GM21825 (cell line): ENCODE results near the gene CLDN24.

Experiments used
- ATAC-seq: cut with Tn5 transposase; IDR thresholded peaks from one replicate; pipeline ENCODE4 v1.9.1; 2021; ENCODE audit warnings: mild to moderate bottlenecking, moderate library complexity; ENCODE audit not compliant: unreplicated experiment

The CLDN24 gene

GRCh38 chr4:183322326-183322725 lies at the start of gene CLDN24:
Gene CLDN24 (minus strand): TSS chr4:183322426. CDS start chr4:183322426, 0 bp downstream.
- ATAC-seq: no peak

- ATAC-seq: no peak
Observed at GRCh38 chr4:183370786-183371185, 48.6 kb upstream of the CLDN24 start.

GRCh38 chr4:183369073-183369472 lies 46.8 kb upstream of the CLDN24 start:
- ATAC-seq: no peak

- no peak for ATAC-seq
Observed at GRCh38 chr4:183366206-183366835, 44.1 kb upstream of the CLDN24 start.

DNA sequence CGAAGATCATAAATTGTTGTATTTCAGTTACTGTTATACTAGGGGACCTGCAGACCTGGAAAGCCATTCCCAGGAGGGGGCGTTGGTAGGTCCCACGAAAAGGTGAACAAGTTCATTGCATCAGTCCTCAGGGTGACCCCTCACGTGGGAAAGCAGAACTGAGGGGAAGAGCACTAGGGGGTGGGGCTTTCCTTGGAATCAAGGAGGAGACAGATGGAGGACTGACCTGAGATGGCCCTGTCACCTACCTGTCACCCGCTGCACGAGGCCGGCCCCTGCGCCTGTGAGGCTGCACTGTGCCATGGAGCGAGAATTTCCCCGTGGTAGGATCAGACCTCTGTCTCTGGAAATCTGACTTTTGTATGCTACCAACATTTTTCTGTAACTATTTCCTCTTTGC lies 41.8 kb upstream of the CLDN24 start:
- ATAC-seq: no peak

- ATAC-seq: no peak
Observed at GRCh38 chr4:183362916-183363542, 40.8 kb upstream of the CLDN24 start.

GRCh38 chr4:183362036-183362435 lies 39.8 kb upstream of the CLDN24 start:
- ATAC-seq: no peak

GRCh38 chr4:183360161-183360919 lies 38.1 kb upstream of the CLDN24 start:
- ATAC-seq: no peak

GRCh38 chr4:183358215-183358755 lies 36.1 kb upstream of the CLDN24 start:
- ATAC-seq: no peak

GRCh38 chr4:183356931-183357675 lies 34.9 kb upstream of the CLDN24 start:
- ATAC-seq: no peak

DNA sequence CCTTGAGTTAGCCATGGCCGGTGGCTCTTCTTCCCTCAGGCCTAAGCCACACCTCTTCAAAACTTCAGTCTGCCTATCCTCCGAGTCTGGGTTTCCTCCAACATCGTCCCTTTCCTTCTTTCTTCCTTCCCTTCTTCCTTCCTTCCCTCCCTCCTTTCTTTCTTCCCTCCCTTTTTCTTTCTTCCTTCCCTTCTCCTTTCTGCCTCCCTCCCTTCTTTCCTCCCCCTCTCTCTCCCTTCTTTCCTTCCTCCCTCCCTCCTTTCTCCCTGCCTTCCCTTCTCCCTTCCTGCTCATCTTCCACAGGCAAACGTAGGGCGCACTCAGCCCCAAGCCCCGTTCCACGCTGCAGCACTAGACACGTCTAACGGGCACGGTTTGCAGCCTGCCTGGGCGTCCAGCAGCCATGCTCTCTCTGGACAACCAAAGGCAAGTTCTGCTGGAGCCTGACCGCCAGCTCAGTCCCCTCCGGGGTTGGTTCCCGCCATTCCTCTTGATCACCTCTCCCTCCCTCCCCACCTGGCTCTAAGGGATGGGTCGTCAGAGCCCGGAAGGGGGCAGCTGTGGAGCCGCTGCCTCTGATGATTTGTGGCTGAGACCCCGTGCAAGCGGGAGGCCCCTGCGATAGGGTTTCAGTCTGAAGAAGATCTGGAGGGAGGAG lies 34.1 kb upstream of the CLDN24 start:
- no peak for ATAC-seq

- ATAC-seq: no peak
Observed at GRCh38 chr4:183355405-183355804, 33.2 kb upstream of the CLDN24 start.

- no peak for ATAC-seq
Observed at GRCh38 chr4:183354219-183354618, 32.0 kb upstream of the CLDN24 start.

DNA sequence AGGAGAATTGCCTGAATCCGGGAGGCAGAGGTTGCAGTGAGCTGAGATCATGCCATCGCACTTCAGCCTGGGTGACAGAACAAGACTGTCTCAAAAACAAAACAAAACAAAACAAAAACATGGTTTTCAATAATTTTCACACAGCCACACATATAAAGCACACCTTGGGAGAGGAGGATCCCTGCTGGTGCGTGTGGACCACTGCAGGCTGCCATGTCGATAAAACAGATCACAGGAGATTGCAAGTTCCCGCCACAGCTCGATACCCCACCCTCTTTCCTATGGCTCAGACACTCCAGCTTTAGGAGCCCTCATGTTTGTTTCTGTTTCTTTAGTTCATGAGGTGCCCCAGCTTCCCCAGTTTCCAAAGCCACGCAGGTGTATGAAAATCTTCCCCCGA lies 31.3 kb upstream of the CLDN24 start:
- ATAC-seq: no peak

DNA sequence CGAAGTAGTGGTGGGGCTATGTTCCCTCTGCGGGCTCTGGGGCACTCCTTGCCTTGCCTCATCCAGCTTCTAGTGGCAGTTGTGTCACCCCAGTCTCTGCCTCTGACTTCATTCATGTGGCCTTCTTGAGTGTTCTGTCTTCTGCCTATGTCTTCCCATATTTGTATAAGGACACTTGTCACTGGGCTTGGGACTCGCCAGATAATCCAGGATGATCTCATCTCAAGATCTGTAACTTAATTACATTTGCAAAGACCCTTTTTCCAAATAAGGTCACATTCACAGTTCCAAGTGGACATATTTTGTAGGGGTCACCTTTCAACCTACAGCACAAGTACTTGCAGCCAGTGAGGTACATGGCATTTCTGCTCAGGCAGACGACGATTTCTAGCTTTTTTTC lies 30.3 kb upstream of the CLDN24 start:
- ATAC-seq: no peak

GRCh38 chr4:183350317-183351071 lies 28.3 kb upstream of the CLDN24 start:
- no peak for ATAC-seq

GRCh38 chr4:183349673-183350072 lies 27.4 kb upstream of the CLDN24 start:
- ATAC-seq: no peak

DNA sequence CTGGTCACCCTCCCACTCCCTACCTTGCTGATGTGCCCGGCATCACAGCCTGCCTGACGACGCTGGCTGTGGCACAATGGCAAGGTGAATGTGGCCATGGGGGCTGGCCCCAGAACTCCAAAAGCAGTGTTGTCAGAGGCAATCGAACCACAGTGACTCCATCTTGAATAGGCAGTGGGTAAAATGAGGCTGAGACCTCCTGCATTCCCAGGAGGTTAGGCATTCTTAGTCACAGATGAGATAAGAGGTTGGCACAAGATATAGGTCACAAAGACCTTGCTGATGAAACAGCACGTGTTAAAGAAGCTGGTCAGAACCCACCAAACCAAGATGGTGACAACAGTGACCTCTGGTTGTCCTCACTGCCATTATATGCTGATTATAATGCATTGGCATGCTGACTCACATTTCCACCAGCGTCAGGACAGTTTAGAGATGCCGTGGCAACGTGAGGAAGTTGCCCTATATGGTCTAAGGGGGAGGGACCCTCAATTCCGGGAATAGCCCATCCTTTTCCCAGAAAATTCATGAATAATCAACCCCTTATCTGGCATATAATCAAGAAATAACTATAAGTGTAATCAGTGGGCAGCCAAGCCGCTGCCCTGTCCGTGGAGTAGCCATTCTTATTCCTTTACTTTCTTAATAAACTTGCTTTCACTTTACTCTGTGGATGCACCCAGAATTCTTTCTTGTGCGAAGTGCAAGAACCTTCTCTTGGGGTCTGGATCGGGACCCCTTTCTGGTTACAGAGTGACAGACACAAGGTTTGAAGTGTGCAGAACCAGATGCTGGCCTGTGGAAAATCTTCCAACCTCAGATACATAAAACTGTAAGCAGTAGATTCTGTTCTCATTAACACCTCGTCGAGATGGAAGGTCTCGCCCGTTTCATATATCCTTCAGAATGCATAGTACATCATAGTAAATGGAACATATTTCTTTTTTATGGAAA lies 26.8 kb upstream of the CLDN24 start:
- no peak for ATAC-seq

DNA sequence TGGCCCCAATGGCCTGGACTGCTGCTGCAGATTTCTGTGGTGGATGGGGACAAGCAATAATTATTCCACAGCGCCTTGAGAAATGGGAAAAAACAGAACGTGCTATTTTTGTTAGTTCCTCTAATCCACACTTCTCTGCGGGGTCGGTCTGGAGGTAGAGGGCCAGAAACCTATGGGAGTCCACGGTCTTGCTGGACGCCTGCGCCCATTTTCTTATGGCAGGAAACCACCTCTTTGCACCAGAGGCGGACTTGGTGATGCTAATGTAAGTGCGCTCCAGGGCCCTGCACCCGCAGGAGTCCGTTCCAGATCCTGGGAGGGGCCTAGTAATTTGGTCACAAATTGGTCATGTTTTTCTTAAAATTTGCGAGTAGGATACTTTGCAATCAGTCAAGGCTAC lies 25.9 kb upstream of the CLDN24 start:
- no peak for ATAC-seq
